GM18868 (cell line): Measurements from ENCODE around the gene C11orf68.

Experiments used
- ATAC-seq: cut with Tn5 transposase; IDR thresholded peaks from one replicate; pipeline ENCODE4 v1.9.1; 2021; ENCODE audit warnings: mild to moderate bottlenecking, moderate library complexity; ENCODE audit not compliant: unreplicated experiment

The C11orf68 gene

DNA sequence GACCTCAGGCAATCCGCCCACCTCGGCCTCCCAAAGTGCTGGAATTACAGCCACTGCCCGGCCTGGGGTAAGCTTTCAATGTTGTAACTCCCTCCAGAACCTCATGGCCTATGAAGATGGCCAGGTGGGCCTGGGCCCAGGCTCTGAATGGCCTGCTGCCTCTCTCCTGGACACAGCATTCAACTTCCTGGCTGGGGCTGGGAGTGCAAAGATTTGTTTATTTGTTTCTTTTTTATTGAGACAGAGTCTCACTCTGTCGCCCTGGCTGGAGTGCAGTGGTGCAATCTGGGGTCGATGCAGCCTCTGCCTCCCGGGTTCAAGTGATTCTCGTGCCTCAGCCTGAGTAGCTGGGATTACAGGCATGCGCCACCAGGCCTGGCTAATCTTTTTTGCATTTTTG, 25.9 kb upstream of the C11orf68 start:
- no peak for ATAC-seq

DNA sequence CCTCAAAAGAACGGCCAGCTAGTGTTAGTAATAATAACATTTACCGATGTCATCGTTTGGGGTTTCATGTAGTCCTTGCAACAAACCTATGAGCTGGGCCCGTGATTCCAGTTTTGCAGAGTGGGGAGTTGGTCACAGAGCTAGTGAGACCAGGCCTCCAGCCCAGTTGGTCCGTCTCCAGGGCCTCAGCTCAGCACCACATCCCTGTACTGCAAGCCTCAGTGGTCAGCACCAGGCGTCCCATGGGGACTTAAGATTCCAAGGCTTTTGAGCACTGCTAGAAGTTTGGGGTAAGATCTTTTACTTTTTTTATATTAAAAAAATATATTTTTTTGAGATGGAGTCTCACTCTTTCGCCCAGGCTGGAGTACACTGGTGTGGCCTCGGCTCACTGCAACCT, 25.3 kb upstream of the C11orf68 start:
- ATAC-seq: no peak

DNA sequence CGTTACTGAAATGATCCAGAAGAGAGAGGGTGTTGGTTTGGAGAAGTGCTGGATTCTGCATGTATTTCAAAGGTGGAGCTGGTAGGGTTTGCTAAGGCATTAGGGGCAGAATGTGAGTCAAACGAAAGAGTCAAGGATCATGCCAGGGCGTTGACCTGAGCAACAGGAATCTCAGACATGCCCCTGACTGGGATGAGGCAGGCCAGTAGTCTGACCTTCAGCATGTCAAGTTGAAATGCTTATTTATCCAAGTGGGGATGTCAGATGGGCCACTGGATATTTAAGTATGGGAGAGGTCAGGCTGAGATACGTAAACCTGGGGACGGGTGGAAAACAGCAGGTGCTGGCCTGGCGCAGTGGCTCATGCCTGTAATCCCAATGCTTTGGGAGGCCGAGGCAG, 23.7 kb upstream of the C11orf68 start:
- no peak for ATAC-seq

DNA sequence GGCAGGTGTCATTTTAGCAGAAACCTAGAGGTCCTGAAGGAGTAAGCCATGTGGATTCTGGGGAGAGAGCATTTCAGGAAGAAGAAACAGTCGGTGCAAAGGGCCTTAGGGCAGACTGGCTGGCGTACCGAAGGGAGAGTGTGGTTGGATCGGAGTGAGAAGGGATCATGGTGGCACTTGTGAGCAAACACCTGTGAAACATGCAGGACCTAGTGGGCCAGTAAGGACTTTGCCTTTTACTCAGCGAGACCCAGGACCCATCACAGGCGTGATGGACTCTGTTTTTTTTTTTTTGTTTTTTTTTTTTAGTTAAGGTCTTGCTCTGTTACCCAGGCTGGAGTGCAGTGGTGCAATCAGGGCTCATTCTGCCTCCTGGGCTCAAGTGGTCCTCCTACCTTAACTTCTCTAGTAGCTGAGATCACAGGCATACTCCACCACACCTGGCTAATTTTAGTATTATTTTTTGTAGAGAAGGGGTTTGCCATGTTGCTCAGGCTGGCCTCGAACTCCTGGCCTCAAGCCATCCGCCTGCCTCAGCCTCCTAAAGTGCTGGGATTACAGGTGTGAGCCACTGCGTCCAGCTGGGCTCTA, 23.0 kb upstream of the C11orf68 start:
- no peak for ATAC-seq

DNA sequence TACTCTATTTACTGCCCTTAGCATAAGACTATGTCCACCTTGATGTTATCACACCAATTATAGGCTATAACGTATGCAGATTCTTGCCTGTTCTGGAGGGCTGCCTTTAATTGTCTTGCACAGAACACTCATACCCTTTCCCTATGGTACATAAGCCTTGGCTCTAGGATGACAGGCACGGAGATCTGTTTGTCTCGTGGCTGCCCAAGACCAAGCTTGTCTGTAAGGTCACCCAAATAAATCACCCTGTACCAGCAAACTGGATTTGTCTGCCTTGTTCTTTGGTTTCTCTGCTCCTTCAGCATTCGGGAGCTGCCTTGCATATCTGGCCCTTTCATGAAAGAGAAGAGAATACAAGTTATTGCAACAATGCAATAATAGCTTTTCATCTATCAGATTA, 18.9 kb upstream of the C11orf68 start:
- no peak for ATAC-seq

DNA sequence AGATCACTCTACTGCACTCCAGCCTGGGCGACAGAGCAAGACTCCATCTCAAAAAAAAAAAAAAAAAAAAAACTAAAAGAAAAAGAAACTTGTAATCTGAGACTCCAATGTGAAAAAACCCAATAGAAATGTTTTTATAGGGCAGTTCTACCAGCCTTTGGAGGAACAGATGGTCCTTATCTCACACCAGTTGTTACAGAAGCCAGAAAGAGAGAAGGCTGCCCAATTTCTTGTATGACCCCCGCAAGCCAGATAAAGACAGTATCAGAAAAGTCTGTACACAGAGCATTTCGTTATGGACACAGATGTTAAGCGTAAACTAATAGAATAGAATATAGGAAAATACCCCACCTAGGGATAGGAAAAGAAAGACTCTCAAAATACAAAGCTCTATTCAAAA, 15.2 kb upstream of the C11orf68 start:
- ATAC-seq: no peak

DNA sequence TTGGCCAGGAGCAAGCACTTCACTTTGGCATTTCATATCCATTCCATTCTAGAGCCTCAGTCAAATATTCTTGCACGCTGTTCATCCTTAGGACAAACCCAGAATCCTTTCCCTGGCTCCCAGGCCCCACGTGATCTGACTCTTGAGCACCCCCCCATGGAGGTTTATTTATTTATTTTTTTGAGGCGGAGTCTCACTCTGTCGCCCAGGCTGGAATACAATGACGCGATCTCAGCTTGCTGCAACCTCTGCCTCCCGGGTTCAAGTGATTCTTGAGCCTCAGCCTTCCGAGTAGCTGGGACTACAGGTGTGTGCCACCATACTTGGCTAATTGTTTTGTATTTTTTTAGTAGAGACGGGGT, 13.7 kb upstream of the C11orf68 start:
- no peak for ATAC-seq

DNA sequence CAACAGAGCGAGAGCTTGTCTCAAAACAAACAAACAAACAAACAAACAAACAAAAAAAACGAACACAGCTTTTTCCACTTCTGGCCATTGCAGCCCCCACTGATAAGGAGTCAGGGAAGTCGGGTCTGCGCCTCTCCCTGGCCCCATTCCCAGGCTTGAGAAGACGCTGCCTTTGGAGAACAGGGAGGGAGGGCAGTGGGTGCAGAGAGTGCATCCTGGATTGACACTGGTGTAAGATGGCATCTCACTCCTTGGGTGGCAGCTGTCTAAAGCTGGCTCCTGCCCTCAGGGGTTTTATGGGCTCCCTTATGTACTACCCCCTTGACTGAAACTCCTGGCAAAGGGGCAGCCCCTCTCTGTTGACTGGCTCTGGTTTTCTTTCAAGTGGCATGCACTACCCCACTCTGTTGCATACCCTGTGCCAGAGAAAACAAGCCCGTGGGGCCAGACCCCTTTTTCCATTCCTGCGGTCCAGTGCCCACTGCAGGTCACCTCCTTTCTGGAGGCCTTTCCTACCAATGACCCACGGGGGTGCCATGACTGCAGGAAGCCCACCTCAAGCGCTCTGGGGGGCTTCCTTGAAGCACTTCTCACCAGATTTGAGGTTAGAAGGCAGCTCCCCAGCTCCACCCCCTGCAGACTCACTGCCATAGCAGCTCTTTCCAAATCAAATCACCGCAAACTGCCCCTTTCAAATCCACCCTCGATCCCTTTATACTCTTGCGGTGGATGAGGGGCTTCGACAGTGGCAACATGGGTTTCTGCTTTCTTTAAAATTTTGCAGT, 13.1 kb upstream of the C11orf68 start:
- ATAC-seq: no peak

DNA sequence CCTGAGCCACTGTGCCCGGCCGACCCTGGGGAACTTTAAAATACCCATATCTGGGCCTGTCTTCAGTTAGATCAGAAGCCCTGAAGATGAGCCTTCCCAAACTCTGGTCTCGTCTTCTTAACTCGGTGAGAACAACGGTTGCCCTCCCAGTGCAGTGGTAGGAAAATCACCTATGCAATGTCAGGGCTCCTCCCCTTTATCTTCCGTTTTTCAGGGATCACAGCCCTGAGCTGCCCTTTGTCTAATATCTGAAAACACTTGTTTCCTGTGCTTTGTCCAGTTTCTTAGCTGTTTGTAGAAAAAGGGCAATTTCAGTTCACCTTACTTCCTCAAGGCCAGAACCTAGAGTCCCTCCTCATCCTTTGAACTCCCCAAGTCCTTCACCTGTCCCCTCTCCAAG, 9.8 kb upstream of the C11orf68 start:
- ATAC-seq: no peak

DNA sequence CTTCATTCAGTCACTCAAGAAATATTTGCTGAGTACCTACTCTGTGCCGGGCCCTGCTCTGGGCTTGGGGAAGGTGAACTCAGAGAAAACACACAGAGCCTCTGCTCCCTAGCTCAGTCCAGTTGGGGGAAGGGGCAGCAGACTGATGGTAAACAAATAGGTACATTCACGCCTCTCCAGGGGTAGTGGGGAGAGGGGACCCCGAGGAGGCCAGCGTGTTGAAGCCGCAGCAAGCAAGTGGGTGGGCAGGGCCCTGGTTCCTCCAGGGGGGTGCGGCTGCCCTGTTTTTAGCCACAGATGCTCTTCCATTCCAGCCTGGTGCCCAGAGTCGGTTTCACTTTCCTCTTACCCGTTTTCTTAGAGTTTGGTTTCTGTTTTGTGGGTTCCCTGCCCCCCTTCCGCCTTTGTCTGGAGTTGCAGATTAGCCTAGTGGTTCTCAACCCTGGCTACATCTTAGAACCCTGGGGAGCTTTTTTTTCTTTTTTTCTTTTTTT, 9.1 kb upstream of the C11orf68 start:
- ATAC-seq: peak; percentile 65

DNA sequence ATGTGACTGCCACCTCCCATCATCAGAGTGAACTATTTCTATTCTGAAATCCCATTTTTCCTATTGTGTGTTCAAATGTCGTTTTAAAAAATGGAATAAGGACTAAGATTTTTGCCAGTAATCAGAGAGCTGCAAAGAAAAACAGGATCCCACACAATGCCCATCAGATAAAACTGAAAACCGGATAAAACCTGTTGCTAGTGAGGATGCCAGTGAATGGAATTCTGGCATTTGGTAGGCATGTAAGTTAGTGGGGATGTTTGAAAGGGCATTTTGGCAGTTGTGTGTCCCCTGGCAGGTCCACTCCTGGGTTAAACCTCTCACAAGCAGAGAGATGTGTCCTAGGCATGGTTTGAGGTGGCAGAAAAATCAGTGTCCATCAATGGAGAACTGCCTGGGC, 6.5 kb upstream of the C11orf68 start:
- no peak for ATAC-seq

DNA sequence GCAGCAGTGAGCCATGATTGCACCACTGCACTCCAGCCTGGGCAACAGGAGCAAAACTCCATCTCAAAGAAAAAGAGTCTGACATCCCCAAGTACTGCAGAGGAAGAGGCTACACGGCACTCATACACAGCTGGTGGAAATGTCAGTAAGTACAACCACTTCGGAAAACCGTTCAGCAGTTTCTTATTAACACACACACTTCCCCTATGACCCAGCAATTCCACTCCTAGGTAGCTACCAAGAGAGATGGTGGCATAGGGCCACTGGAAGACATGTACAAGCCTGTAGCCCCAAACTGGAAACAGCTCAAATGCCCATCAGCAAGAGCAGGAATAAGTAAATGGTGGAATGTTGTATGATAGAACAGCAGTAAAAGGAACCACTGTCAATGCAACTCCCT, 3.7 kb upstream of the C11orf68 start:
- no peak for ATAC-seq

DNA sequence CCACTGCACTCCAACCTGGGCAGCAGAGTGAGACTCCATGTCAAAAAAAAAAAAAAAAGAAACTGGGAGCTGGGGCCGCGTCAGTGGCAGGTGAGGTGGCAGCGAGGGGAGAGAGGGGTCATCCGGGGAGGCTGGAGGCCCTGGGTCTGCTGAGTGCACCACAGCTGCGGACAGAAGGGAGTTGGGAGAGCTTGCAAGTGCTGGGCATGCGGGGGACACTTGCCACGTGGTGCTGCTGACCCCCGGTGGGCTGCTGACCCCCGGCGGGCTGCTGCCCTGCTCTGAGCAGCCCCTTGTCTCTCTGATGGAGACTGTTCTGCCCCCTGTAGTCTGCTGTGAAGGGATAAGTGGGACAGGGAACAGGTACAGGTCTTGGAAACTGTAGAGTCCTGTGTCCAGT, 3.0 kb upstream of the C11orf68 start:
- no peak for ATAC-seq

DNA sequence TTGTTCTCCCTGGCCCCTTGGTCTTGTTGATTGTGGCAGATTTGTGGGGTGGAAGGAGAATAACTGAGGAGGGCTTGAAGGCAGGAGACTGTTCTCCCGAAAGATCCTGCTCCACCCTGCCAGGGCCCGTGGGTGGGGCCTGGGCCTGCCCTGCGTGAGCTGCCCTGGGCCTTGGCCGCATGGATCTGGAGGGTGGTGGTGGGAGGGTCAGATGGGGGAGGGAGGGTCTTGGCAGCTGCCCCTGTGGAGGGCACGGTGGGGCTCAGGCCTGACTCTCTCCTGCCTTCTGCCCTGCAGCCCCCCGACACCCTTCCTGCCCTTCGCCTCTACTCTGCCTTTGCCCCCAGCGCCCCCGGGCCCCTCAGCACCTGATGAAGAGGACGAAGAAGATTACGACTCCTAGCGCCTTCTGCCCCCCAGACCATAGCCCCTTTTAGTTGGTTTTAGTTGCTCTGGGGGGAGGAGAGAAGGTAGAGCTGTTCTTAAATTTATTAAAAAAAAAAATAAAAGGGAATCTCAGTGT, 2.2 kb upstream of the C11orf68 start:
- ATAC-seq: no peak

DNA sequence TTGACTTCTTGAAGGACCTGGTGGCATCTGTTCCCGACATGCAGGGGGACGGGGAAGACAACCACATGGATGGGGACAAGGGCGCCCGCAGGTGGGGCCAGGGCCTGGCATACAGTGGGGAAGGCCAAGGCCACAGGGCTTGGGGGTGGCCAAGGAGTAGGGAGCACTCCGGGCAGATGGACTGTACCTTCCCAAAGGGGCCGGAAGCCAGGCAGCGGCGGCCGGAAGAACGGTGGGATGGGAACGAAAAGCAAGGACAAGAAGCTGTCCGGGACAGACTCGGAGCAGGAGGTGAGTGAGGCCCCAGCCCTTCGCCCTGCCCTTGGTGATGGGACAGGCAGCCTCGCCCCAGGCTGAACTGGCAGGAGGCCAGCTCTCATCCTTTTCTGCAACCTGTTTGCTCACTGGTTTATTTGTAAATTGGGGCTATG, 1.5 kb upstream of the C11orf68 start:
- no peak for ATAC-seq

DNA sequence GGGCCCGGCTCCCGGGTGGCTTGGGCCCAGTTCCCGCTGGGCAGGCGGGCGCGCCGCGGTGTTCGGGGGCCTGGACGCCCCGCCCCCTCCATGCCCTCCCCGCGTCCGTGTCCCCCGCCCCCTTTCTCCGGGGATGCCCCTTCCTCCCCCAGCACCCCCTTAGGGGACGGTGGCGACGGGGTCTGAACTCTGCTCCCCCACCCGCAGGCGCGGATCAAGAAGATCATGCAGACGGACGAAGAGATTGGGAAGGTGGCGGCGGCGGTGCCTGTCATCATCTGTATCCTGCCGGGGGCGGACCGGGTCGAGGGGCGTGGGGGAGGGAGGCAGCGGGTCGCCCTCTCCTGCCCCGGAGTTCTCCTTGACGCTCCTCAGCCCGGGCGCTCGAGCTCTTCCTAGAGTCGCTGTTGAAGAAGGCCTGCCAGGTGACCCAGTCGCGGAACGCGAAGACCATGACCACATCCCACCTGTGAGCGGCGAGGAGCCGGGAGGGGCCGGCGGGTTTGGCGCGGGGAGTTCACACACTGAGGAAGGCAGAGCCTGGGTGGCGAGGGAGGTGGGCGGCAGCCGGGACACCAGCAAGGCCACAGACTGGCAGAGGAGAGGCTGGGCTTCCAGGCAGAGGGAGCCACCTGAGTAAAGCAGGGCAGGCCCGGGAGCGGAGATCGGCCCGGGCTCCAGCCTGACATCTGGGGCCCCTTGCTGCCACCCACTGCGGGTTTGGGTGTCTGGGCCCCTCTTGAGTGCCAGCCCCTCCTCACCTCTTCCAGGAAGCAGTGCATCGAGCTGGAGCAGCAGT, 910 bp upstream of the C11orf68 start:
- ATAC-seq: peak; percentile 32

DNA sequence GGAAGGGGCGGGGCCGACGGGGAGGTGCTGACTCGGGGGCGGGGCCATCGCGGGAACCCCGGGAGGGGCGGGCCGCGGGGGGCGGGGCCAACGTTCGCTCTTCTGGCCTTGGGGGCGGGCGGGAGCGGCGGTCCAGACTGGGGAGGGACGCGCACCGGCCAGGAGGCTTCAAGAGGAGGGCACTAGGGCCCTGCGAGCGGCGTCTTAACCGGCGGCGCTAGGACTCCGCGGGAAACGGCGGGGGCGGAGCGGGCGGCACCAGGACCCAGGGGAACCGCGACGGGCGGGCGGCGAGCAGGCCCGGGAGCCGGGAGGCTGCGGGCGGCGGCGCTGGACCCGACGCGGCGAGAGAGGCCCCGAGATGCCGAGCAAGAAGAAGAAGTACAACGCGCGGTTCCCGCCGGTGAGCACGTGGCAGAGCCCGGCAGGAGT, 295 bp upstream of the C11orf68 start, which contains the start of gene DRAP1:
TSS of gene DRAP1 (plus strand) at position 286 of the 432 bp plus-strand sequence. CDS start at position 362, 76 bp downstream.
- peak; percentile 84 for ATAC-seq

DNA sequence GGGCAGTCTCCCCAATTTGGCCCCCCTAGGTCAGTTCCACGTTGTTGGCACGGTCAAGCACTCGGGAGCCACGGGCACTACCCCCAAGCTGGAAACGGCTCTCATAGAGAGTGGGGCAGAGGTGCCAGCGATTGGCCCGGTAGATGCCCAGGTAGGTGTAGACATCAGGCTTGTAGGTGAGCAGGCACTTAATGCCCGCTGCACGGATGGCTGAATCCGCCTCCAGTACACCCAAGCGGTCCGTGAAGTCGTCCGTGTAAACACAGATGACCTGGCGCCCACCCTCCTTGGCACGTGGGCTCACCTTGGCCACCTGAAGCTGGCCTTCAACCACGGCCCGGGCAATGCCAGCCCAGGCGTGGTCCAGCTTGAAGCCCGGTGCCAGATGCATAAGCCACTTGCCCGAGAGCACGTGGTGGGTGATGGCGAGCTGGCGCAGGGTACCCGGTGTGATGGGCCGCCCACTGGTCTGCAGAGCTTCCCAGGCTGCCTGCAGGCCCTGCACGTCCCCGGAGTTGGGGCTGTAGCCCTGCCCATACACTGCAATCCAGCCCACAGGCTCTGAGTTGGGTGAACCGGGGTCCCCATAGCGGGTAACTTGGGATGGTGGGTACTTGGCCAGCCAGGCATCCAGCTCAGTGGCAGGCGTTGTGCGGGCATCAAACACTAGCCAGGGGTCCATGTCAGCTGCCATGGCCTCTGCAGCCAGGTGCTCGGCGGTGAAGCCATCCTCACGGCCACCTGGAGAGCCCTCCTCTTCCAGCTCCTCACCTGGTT, 1.2 kb downstream of the C11orf68 start:
- ATAC-seq: no peak

DNA sequence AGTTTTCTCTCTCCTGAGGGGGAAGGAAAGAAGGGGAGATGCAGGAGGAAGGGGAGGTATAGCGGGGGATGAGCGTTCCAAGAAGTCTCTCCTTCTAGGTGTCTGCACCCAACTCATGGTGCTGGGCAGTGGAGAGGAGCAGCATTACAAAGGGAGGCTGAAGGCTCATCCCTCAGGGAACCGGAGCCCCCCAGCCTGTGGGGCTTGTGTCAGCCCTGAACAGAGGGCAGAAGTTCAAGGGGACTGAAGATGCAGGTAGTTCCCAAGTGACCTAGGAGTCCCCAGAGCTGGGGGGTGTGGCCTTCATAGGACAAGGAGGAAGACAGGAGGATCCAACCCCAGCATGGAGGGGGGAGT, 1.8 kb downstream of the C11orf68 start:
- ATAC-seq: no peak

DNA sequence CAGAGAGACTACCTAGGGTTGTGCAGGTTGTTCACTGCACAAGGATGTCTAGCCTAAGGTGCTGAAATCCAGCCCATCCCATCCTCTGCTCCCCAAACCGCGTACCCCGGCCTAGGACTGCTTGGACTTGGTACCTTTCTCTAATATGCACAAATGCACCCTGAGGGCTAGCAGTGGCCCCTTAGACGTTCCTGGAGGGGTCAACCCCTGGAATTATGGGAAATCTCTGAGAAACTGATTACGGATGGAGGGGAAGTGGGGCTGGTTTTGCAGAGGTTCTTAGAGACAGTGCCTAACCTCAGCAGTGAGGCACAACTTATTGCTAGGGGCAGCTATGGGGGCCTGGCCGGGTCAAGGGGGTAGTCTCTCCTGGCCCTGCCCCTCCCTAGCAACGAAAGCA, 2.5 kb downstream of the C11orf68 start:
- ATAC-seq: no peak

DNA sequence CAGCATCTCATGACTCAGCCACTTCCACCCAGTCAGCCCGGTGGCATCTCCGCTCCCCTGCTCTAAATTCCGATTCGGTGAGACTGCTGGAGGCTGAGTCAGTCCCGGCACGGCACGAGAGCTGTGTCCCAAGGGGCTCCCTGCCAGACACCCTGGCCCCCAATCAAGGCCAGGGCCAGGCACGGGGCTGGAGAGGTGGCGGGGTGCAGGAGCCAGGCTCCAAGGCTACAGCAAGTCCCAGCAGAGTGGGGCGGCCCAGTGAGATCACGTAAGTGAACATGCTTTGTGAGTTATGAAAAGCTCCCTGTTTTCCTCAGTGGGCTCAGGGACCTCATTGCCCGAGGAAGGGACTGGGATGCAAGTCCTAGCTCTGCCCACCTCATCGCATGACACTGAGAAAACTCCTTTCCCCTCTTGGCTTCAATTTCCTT, 3.0 kb downstream of the C11orf68 start:
- ATAC-seq: no peak
